Measurements from ENCODE around the gene HAUS8. TPM values are rescaled to one million over a fixed set of nuclear protein-coding genes. Genes with fewer than 3 reads are reported as not detected.

Gene HAUS8
- total and polyA plus RNA-seq, 10 of the 15 experiments (the other 5 are each of a cell fraction or from before 2014, with no cell fraction given), result 22.7 to 43.9 (median 34.4) TPM

GRCh38 chr19:17116996-17117702 is 41.9 kb upstream of the HAUS8 start:
- peak; percentile 62 for ATAC-seq
- CTCF ChIA-PET, result interaction anchor here (0.7 to 1.9 kb wide), 3 partner anchors 8 to 36 kb away, joined by 3 to 4 read pairs (median 3); no protein-coding TSS in a partner anchor
- H3K27me3 ChIP-seq (replicated peaks in 1 of 2; ENCODE audit: control insufficient read depth in 2 of 2, insufficient read depth in 2 of 2, low read length in 1 of 2), result no peaks in the 10 kb centered on the region
- DNase-seq (ENCODE audit: low read depth, low spot score), result no peak
- TF ChIP-seq SIN3A (IDR thresholded peaks at IDR 0.05; ENCODE audit: low read depth, low read length), result no peak
- TF ChIP-seq, protein P1, sequence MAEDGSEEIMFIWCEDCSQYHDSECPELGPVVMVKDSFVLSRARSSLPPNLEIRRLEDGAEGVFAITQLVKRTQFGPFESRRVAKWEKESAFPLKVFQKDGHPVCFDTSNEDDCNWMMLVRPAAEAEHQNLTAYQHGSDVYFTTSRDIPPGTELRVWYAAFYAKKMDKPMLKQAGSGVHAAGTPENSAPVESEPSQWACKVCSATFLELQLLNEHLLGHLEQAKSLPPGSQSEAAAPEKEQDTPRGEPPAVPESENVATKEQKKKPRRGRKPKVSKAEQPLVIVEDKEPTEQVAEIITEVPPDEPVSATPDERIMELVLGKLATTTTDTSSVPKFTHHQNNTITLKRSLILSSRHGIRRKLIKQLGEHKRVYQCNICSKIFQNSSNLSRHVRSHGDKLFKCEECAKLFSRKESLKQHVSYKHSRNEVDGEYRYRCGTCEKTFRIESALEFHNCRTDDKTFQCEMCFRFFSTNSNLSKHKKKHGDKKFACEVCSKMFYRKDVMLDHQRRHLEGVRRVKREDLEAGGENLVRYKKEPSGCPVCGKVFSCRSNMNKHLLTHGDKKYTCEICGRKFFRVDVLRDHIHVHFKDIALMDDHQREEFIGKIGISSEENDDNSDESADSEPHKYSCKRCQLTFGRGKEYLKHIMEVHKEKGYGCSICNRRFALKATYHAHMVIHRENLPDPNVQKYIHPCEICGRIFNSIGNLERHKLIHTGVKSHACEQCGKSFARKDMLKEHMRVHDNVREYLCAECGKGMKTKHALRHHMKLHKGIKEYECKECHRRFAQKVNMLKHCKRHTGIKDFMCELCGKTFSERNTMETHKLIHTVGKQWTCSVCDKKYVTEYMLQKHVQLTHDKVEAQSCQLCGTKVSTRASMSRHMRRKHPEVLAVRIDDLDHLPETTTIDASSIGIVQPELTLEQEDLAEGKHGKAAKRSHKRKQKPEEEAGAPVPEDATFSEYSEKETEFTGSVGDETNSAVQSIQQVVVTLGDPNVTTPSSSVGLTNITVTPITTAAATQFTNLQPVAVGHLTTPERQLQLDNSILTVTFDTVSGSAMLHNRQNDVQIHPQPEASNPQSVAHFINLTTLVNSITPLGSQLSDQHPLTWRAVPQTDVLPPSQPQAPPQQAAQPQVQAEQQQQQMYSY (CRISPR knock-in tag; IDR thresholded peaks at IDR 0.05), result no peak
- 0 out of 2 replicates have a peak, but pooled peaks have one; percentile 7 for TF ChIP-seq LARP7 (IDR thresholded peaks at IDR 0.05)
- peak; percentile 2; the same call in 1 of the 2 replicates for TF ChIP-seq RUNX3 (IDR thresholded peaks at IDR 0.05; ENCODE audit: low read length)
- peak; percentile 56; the same call in 1 of the 2 replicates for TF ChIP-seq NR2F1 (conservative IDR thresholded peaks at IDR 0.05)
- no peak for TF ChIP-seq STAT1 (conservative IDR thresholded peaks at IDR 0.05)
- TF ChIP-seq IRF4 (IDR thresholded peaks at IDR 0.05; ENCODE audit: low read depth, low read length), result 0 out of 2 replicates have a peak, but pooled peaks have one; percentile 11
- TF ChIP-seq ATF7 (IDR thresholded peaks at IDR 0.05; ENCODE audit: low read depth), result no peak
- no peak overlapping the region for H3K4me3 ChIP-seq
- SMC1A ChIA-PET (ENCODE audit: uncharacterized antibody, unreplicated experiment), result interaction anchor here (0.5 to 2.1 kb wide), 6 partner anchors 8 to 124 kb away, joined by 3 to 12 read pairs (median 4); no protein-coding TSS in a partner anchor
- H3K4me1 ChIP-seq (ENCODE audit: control insufficient read depth, insufficient read depth, low read length), result peaks cover 26% of the 10 kb centered on the region
- peaks cover 66% of the 10 kb centered on the region for H3K79me2 ChIP-seq (ENCODE audit: control insufficient read depth, insufficient read depth, low read length)
- FAIRE-seq, result no peak
- H3K36me3 ChIP-seq (ENCODE audit: control insufficient read depth in 2 of 2, insufficient read depth in 2 of 2, low read length in 1 of 2), result peaks cover 21 to 35% of the 10 kb centered on the region in 2 experiments; a peak in 3 of 4 replicates
- H3K9ac ChIP-seq (ENCODE audit: control insufficient read depth, insufficient read depth, low read length), result peak overlapping the region; percentile 33; the same call in 1 of the 2 replicates
- H3K4me2 ChIP-seq (ENCODE audit: control insufficient read depth, insufficient read depth), result no peak overlapping the region
- WGBS (ENCODE audit: insufficient coverage, insufficient replicate concordance, low lambda C conversion rate, missing lambda C conversion rate), result 74% methylated on average over 14 of the region's 14 CpGs
- no TSS peak for BruUV-seq (replicated peaks)
- RAD21 ChIA-PET (ENCODE audit: unreplicated experiment), result interaction anchor here (1.4 to 2.1 kb wide), 3 partner anchors 8 to 67 kb away, joined by 3 to 11 read pairs (median 4); no protein-coding TSS in a partner anchor
- H4K20me1 ChIP-seq (ENCODE audit: control insufficient read depth, insufficient read depth), result no peaks in the 10 kb centered on the region
- H2AFZ ChIP-seq (ENCODE audit: control insufficient read depth, low read depth, low read length), result no peak overlapping the region
- no peaks in the 10 kb centered on the region; the same call in 2 of the 3 replicates for H3K9me3 ChIP-seq (replicated peaks; ENCODE audit: control insufficient read depth, insufficient read depth, low read length)
- H3K27ac ChIP-seq (ENCODE audit: control insufficient read depth, insufficient read depth), result peak overlapping the region; percentile 65
- POLR2A ChIA-PET, result interaction anchor here (0.6 to 2.3 kb wide), 5 partner anchors 8 to 310 kb away, joined by 3 to 14 read pairs (median 5); no protein-coding TSS in a partner anchor
- intact Hi-C loops (cut with micrococcal nuclease; ENCODE audit: unreplicated experiment) (no loop called here), in situ Hi-C loops (cut with MboI) (no loop called here)
